Brain microvascular endothelial cell (primary cell): Measurements from ENCODE around the gene FGF2.

ENCODE experiments used
- DNase-seq: peaks from one replicate; pipeline ENCODE4 v3.0.0-alpha.2; 2020
- H3K27ac ChIP-seq: fragments of 250-450 bp; sonication (Bioruptor Pico); 2 replicates; pipeline ENCODE4 v1.5.1; 2020; ENCODE audit warnings: mild to moderate bottlenecking, moderate library complexity
- H3K27me3 ChIP-seq: fragments of 250-450 bp; sonication (Bioruptor Pico); replicated peaks from 2 replicates; pipeline ENCODE4 v1.5.1; 2020; ENCODE audit warnings: mild to moderate bottlenecking
- H3K36me3 ChIP-seq: fragments of 250-450 bp; sonication (Bioruptor Pico); replicated peaks from 2 replicates; pipeline ENCODE4 v1.5.1; 2020; ENCODE audit warnings: mild to moderate bottlenecking
- H3K4me3 ChIP-seq: 2 replicates; pipeline ENCODE4 v1.5.1; 2011; ENCODE audit warnings: low read depth, mild to moderate bottlenecking, control low read depth, low read length, moderate library complexity
- in situ Hi-C: cut with HindIII; loops from 2 replicates; pipeline ENCODE4 v1.10.0; 2017; ENCODE audit warnings: low sequenced_read_pairs, low pct_ligation_motif_present
- TF ChIP-seq, protein P1 (sequence below): IDR thresholded peaks from 2 replicates; pipeline ENCODE4 v1.5.1; 2011; ENCODE audit warnings: low read depth, mild to moderate bottlenecking, moderate library complexity, low read length, control low read depth, inconsistent platforms; ENCODE audit errors: missing control alignments

Gene FGF2

DNA sequence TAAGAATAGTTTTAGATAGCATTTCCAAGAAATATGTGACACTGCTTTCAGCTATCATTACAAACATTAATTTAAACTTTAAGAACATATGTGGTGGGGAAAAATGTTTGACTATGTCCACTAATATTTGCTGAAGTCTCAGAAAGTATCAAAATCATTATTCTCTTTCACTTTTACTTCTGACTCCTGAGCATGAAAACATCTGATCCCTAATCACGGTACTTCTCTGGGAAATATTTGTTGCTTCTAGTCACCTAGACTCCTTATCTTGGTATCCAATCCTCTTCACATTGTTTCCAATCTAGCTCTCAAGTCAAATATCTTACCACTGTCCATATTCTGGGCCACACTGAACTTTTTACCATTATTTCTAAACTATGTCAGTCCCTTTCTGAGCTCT lies 85.0 kb downstream of the FGF2 start:
- Histone ChIP-seq H3K27ac (no peak overlapping the region), H3K4me3 (no peak overlapping the region), H3K36me3 (no peaks in the 10 kb centered on the region), H3K27me3 (no peaks in the 10 kb centered on the region)
- DNase-seq, result no peak
- in situ Hi-C loops, result loop anchor here (25.0 kb wide), 2 partner anchors 149 to 324 kb away; no protein-coding TSS in a partner anchor
- TF ChIP-seq, protein P1, sequence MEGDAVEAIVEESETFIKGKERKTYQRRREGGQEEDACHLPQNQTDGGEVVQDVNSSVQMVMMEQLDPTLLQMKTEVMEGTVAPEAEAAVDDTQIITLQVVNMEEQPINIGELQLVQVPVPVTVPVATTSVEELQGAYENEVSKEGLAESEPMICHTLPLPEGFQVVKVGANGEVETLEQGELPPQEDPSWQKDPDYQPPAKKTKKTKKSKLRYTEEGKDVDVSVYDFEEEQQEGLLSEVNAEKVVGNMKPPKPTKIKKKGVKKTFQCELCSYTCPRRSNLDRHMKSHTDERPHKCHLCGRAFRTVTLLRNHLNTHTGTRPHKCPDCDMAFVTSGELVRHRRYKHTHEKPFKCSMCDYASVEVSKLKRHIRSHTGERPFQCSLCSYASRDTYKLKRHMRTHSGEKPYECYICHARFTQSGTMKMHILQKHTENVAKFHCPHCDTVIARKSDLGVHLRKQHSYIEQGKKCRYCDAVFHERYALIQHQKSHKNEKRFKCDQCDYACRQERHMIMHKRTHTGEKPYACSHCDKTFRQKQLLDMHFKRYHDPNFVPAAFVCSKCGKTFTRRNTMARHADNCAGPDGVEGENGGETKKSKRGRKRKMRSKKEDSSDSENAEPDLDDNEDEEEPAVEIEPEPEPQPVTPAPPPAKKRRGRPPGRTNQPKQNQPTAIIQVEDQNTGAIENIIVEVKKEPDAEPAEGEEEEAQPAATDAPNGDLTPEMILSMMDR, result no peak

DNA sequence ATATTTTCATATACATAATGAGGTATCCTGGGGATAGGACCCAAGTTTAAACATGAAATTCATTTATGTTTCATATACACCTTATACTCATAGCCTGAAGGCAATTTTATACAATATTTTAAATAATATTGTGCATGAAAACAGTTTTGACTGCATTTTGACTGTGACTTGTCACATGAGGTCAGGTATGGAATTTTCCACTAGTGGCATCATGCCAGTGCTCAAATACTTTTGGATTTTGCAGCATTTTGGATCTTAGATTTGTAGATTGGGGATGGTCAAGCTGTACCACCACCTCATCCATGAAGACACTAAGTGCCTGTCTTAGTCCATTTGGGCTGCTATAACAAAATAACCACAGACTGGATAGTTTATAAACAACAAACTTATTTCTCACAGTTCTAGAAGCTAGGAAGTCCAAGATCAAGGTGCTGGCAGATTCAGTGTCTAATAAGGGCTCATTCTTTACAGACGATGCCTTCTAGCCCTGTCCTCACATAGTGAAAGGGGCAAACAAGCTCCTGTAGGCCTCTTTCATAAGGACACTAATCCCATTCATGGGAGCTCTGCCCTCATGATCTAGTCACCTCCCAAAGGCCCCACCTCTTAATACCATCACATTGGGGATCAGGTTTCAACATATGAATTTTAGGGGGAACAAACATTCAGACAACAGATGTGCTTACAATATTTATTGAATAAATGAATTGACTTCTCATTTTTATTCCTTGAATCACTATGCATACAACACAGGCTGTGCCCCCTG lies 86.4 kb downstream of the FGF2 start:
- H3K4me3 ChIP-seq, result no peak overlapping the region
- in situ Hi-C loops, result loop anchor here (25.0 kb wide), 2 partner anchors 151 to 326 kb away; no protein-coding TSS in a partner anchor
- H3K36me3 ChIP-seq, result no peaks in the 10 kb centered on the region
- no peak overlapping the region for H3K27ac ChIP-seq
- DNase-seq, result no peak
- no peaks in the 10 kb centered on the region for H3K27me3 ChIP-seq
- TF ChIP-seq, protein P1, result no peak

GRCh38 chr4:122914292-122914904 lies 87.8 kb downstream of the FGF2 start:
- H3K4me3 ChIP-seq, result no peak overlapping the region
- no peaks in the 10 kb centered on the region for H3K27me3 ChIP-seq
- in situ Hi-C loops, result loop anchor here (25.0 kb wide), 2 partner anchors 152 to 327 kb away; no protein-coding TSS in a partner anchor
- H3K27ac ChIP-seq, result peak overlapping the region; percentile 46
- H3K36me3 ChIP-seq, result no peaks in the 10 kb centered on the region
- no peak for DNase-seq
- TF ChIP-seq, protein P1, result peak; percentile 44

GRCh38 chr4:122914938-122915337 lies 88.3 kb downstream of the FGF2 start:
- Histone ChIP-seq H3K4me3 (no peak overlapping the region), H3K27me3 (no peaks in the 10 kb centered on the region), H3K27ac (peak overlapping the region; percentile 46), H3K36me3 (no peaks in the 10 kb centered on the region)
- TF ChIP-seq, protein P1, result no peak
- DNase-seq, result peak; percentile 66
- in situ Hi-C loops, result loop anchor here (25.0 kb wide), 2 partner anchors 153 to 328 kb away; no protein-coding TSS in a partner anchor

- DNase-seq, result no peak
Measured at GRCh38 chr4:122917731-122918130, 91.1 kb downstream of the FGF2 start.

More at GRCh38 chr4:122917731-122918130, 91.1 kb downstream of the FGF2 start:
- H3K27me3 ChIP-seq, result no peaks in the 10 kb centered on the region
- in situ Hi-C loops, result loop anchor here (25.0 kb wide), 2 partner anchors 155 to 330 kb away; no protein-coding TSS in a partner anchor
- no peak overlapping the region for H3K27ac ChIP-seq
- no peak overlapping the region for H3K4me3 ChIP-seq
- H3K36me3 ChIP-seq, result no peaks in the 10 kb centered on the region
- TF ChIP-seq, protein P1, result no peak
